ENCODE data around the gene CTRB2.

DNA sequence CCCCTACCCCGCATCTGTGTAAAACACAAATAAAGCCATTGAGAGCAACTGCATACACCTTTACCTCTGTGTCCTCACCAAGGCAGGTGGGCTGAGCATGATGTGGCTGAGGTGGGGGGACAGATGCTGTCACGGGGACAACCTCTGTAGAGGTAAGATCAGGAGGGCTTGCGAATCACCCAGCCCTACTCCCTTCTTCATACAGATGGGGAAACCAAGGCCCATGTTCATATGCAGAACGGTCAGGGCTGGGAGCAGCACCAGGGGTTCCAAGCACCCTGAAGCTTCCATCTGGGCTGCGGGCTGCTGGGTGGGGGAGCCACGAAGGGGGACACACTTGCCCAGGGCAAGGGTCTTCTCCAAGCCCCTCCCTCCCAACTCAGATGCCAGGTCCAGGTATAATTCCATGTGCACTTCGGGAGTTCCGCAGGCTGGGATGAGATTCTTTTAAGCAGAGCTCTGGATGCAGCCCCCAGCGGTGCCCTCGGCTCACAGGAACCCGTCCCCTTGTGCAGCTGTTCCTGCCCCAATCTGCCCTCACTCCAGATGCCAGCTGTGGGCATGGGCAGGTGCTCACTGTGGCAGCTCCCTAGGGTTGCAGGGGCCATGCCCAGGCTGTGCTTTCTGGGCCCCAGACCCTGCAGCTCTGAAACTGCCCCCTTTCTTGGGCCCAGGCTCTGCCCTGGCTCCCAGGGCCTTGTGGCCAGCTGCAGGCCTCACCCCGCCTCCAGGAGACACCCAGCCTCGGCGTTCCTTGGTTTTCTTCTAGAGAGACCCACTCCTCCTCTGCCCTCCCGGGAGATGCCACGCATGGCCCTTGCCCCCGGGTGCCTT is 21.4 kb upstream of the CTRB2 start:
- TF ChIP-seq, protein P1, sequence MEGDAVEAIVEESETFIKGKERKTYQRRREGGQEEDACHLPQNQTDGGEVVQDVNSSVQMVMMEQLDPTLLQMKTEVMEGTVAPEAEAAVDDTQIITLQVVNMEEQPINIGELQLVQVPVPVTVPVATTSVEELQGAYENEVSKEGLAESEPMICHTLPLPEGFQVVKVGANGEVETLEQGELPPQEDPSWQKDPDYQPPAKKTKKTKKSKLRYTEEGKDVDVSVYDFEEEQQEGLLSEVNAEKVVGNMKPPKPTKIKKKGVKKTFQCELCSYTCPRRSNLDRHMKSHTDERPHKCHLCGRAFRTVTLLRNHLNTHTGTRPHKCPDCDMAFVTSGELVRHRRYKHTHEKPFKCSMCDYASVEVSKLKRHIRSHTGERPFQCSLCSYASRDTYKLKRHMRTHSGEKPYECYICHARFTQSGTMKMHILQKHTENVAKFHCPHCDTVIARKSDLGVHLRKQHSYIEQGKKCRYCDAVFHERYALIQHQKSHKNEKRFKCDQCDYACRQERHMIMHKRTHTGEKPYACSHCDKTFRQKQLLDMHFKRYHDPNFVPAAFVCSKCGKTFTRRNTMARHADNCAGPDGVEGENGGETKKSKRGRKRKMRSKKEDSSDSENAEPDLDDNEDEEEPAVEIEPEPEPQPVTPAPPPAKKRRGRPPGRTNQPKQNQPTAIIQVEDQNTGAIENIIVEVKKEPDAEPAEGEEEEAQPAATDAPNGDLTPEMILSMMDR (IDR thresholded peaks at IDR 0.05; ENCODE audit: low read length), result no peak
- TF ChIP-seq EZH2 (IDR thresholded peaks at IDR 0.05; ENCODE audit: borderline replicate concordance, low read length), result no peak
